Measurements from ENCODE around the gene COTL1. TPM values are rescaled to one million over a fixed set of nuclear protein-coding genes. Genes with fewer than 3 reads are reported as not detected.

COTL1 gene
- total and polyA plus RNA-seq, 4 donors, result 12.0 to 59.5 (median 23.0) TPM

- H3K4me1 ChIP-seq (ENCODE audit: control insufficient read depth in 4 of 4, insufficient read depth in 4 of 4, low read length in 3 of 4), result no peaks in the 10 kb centered on the region
- H3K9me3 ChIP-seq (ENCODE audit: control insufficient read depth in 4 of 4, low read length in 3 of 4), result no peaks in the 10 kb centered on the region
- WGBS, result 76% methylated on average over 4 of the region's 4 CpGs
- DNase-seq (ENCODE audit: low spot score), result no peak
- H3K9ac ChIP-seq (ENCODE audit: low read depth in 1 of 2, low read length in 2 of 2), result no peak overlapping the region
- TF ChIP-seq ZBTB33 (IDR thresholded peaks at IDR 0.05), result no peak
- TF ChIP-seq RAD21 (IDR thresholded peaks at IDR 0.05), result no peak
- TF ChIP-seq NR2F2 (IDR thresholded peaks at IDR 0.05), result no peak
- TF ChIP-seq YY1 (IDR thresholded peaks at IDR 0.05), result no peak
- no peak for TF ChIP-seq HNF4A (conservative IDR thresholded peaks at IDR 0.05)
- no peak for TF ChIP-seq ATF3 (IDR thresholded peaks at IDR 0.05)
- no peak for TF ChIP-seq CTCF (IDR thresholded peaks at IDR 0.05; ENCODE audit: low read depth, low read length, missing input control)
- no peak for TF ChIP-seq SP1 (IDR thresholded peaks at IDR 0.05)
- no peak for TF ChIP-seq FOXA2 (IDR thresholded peaks at IDR 0.05)
- TF ChIP-seq TAF1 (conservative IDR thresholded peaks at IDR 0.05), result no peak
- no peak for TF ChIP-seq MAX (IDR thresholded peaks at IDR 0.05)
- TF ChIP-seq EGR1 (IDR thresholded peaks at IDR 0.05; ENCODE audit: low read depth in 2 of 2), result no peak
- no peak for TF ChIP-seq RXRA (IDR thresholded peaks at IDR 0.05)
- no peak for TF ChIP-seq GABPA (IDR thresholded peaks at IDR 0.05 in 1 of 2, conservative IDR thresholded peaks at IDR 0.05 in 1 of 2)
- TF ChIP-seq REST (IDR thresholded peaks at IDR 0.05), result no peak
- no peak for TF ChIP-seq JUND (IDR thresholded peaks at IDR 0.05)
- no peak for TF ChIP-seq FOXA1 (IDR thresholded peaks at IDR 0.05)
- no peak for TF ChIP-seq HNF4G (IDR thresholded peaks at IDR 0.05)
- no peaks in the 10 kb centered on the region for H3K36me3 ChIP-seq (ENCODE audit: control insufficient read depth in 4 of 4, insufficient read depth in 3 of 4, low read depth in 1 of 4, low read length in 3 of 4)
- no peak overlapping the region for H3K27ac ChIP-seq (ENCODE audit: low read depth in 1 of 2, low read length in 2 of 2)
- H3K4me3 ChIP-seq (ENCODE audit: low read depth in 1 of 3, low read length in 3 of 3), result no peak overlapping the region
- H3K27me3 ChIP-seq (ENCODE audit: control insufficient read depth in 4 of 4, insufficient read depth in 4 of 4, low read length in 3 of 4), result peaks cover 0 to 5% (median 0%) of the 10 kb centered on the region in 4 donors
Measured at GRCh38 chr16:84552135-84552534, 65.7 kb downstream of the COTL1 start.

Data from liver (tissue), 9 donors.